IMR-90 (cell line): ENCODE measurements around the gene HDAC3. TPM values are rescaled to one million over a fixed set of nuclear protein-coding genes. Genes with fewer than 3 reads are reported as not detected.

Experiments used
- ATAC-seq: fragments of 200-7000 bp; cut with Tn5 transposase; 2 replicates; pipeline ENCODE4 v1.9.1; 2020; ENCODE audit warnings: low read depth, mild to moderate bottlenecking, moderate library complexity
- BruUV-seq: library from RNA; stranded (reverse); fragments of 400-500 nt; replicated peaks from 2 replicates; lab custom pipeline; 2021; lab: Mats Ljungman, UMichigan
- CTCF ChIA-PET: fragments of 300-600 bp; formaldehyde crosslinking; extraction: SDS; loops from one replicate; lab custom pipeline; 2021; ENCODE audit warnings: antibody characterized with exemption; lab: Yijun Ruan, JAX
- POLR2A ChIA-PET: fragments of 300-600 bp; sonication (Branson Sonifier 250); formaldehyde crosslinking; loops from one replicate; lab custom pipeline; 2022; ENCODE audit warnings: antibody characterized with exemption; ENCODE audit not compliant: unreplicated experiment; lab: Charles Lee
- DNase-seq: peaks from one replicate; pipeline ENCODE4 v3.0.0; 2013
- H2AFZ ChIP-seq: replicated peaks from 2 replicates; pipeline ENCODE3; 2013; ENCODE audit warnings: low read length, mild to moderate bottlenecking; ENCODE audit not compliant: poor library complexity
- H2AK5ac ChIP-seq: 2 replicates; pipeline ENCODE4 v1.6.1; 2013; ENCODE audit warnings: low read depth, low read length, inconsistent platforms
- H2AK9ac ChIP-seq: replicated peaks from 2 replicates; pipeline ENCODE3; 2013; ENCODE audit warnings: mild to moderate bottlenecking, low read depth, low read length, moderate library complexity; ENCODE audit not compliant: poor library complexity
- H2BK120ac ChIP-seq: 2 replicates; pipeline ENCODE4 v1.6.1; 2013; ENCODE audit warnings: low read depth, low read length, inconsistent platforms
- H2BK15ac ChIP-seq: 3 replicates; pipeline ENCODE4 v1.6.1; 2013; ENCODE audit warnings: low read depth, low read length, inconsistent platforms
- H2BK20ac ChIP-seq: 2 replicates; pipeline ENCODE4 v1.6.1; 2013; ENCODE audit warnings: low read depth, mild to moderate bottlenecking, inconsistent platforms, low read length, moderate library complexity
- H2BK5ac ChIP-seq: 2 replicates; pipeline ENCODE4 v1.6.1; 2013; ENCODE audit warnings: mild to moderate bottlenecking, low read depth, low read length, inconsistent platforms; ENCODE audit not compliant: poor library complexity, severe bottlenecking
- H3K14ac ChIP-seq: replicated peaks from 2 replicates; pipeline ENCODE4 v1.6.1; 2013; ENCODE audit warnings: low read depth, low read length, inconsistent platforms
- H3K18ac ChIP-seq: 2 replicates; pipeline ENCODE4 v1.6.1; 2013; ENCODE audit warnings: low read depth, low read length, control low read depth
- H3K23ac ChIP-seq: 2 replicates; pipeline ENCODE4 v1.6.1; 2013; ENCODE audit warnings: low read depth, low read length, inconsistent platforms
- H3K27ac ChIP-seq: 2 replicates; pipeline ENCODE4 v1.5.1; 2013; ENCODE audit warnings: mild to moderate bottlenecking, control low read depth, low read length; ENCODE audit not compliant: insufficient read depth
- H3K27me3 ChIP-seq: 2 replicates; pipeline ENCODE4 v1.6.1; 2013; ENCODE audit warnings: low read length; ENCODE audit not compliant: control insufficient read depth, insufficient read depth
- H3K36me3 ChIP-seq: 2 replicates; pipeline ENCODE4 v1.6.1; 2013; ENCODE audit warnings: low read length, mixed read lengths; ENCODE audit not compliant: control insufficient read depth, insufficient read depth
- H3K4ac ChIP-seq: 2 replicates; pipeline ENCODE4 v1.6.1; 2013; ENCODE audit warnings: low read depth, low read length, inconsistent platforms
- H3K4me1 ChIP-seq: 2 replicates; pipeline ENCODE4 v1.6.1; 2013; ENCODE audit warnings: low read length, mixed read lengths; ENCODE audit not compliant: control insufficient read depth, insufficient read depth
- H3K4me2 ChIP-seq: 2 replicates; pipeline ENCODE4 v1.6.1; 2013; ENCODE audit warnings: low read depth, mild to moderate bottlenecking, control low read depth, low read length, moderate library complexity
- H3K4me3 ChIP-seq: 2 replicates; pipeline ENCODE4 v1.5.1; 2013; ENCODE audit warnings: low read depth, mild to moderate bottlenecking, control low read depth, low read length, moderate library complexity; ENCODE audit not compliant: insufficient read depth
- H3K56ac ChIP-seq: 2 replicates; pipeline ENCODE4 v1.6.1; 2013; ENCODE audit warnings: low read length, inconsistent platforms; ENCODE audit not compliant: insufficient read depth; ENCODE audit errors: extremely low read depth
- H3K79me1 ChIP-seq, 2 experiments: 2 replicates each; pipeline ENCODE4 v1.6.1; 2013; ENCODE audit warnings: low read length in 2 of 2, inconsistent platforms in 1 of 2, low read depth in 1 of 2
- H3K9ac ChIP-seq: 2 replicates; pipeline ENCODE4 v1.6.1; 2013; ENCODE audit warnings: low read depth, low read length, control low read depth
- H3K9me1 ChIP-seq: 2 replicates; pipeline ENCODE4 v1.6.1; 2013; ENCODE audit warnings: low read length, inconsistent platforms; ENCODE audit not compliant: insufficient read depth
- H3K9me3 ChIP-seq: 2 replicates; pipeline ENCODE4 v1.6.1; 2013; ENCODE audit warnings: low read length; ENCODE audit not compliant: control insufficient read depth, insufficient read depth
- H4K20me1 ChIP-seq: 2 replicates; pipeline ENCODE4 v1.6.1; 2013; ENCODE audit warnings: low read length, inconsistent platforms; ENCODE audit not compliant: insufficient read depth
- H4K5ac ChIP-seq: 2 replicates; pipeline ENCODE4 v1.6.1; 2013; ENCODE audit warnings: mild to moderate bottlenecking, low read depth, low read length, control low read depth
- H4K8ac ChIP-seq, 2 experiments: 2 replicates each; pipeline ENCODE4 v1.6.1; 2013; ENCODE audit warnings: low read depth in 2 of 2, low read length in 2 of 2, control low read depth in 1 of 2, inconsistent platforms in 1 of 2
- H4K91ac ChIP-seq: 2 replicates; pipeline ENCODE4 v1.6.1; 2013; ENCODE audit warnings: low read depth, low read length, inconsistent platforms; ENCODE audit not compliant: insufficient read depth
- BHLHE40 ChIP-seq: fragments of 150-350 bp; IDR thresholded peaks from 2 replicates; pipeline ENCODE4 v1.6.1; 2016; ENCODE audit warnings: mild to moderate bottlenecking, low read depth, low read length
- CTCF ChIP-seq: conservative IDR thresholded peaks from 2 replicates; pipeline ENCODE4 v1.5.1; 2012; ENCODE audit warnings: mild to moderate bottlenecking, low read depth, low read length, improper control_type of control experiment
- ELK1 ChIP-seq: fragments of 150-350 bp; IDR thresholded peaks from 2 replicates; pipeline ENCODE4 v1.6.1; 2016; ENCODE audit warnings: low read depth, mild to moderate bottlenecking, low read length, moderate library complexity, borderline replicate concordance
- MAFK ChIP-seq: IDR thresholded peaks from 2 replicates; pipeline ENCODE4 v1.6.1; 2012; ENCODE audit warnings: low read depth, low read length, improper control_type of control experiment
- RAD21 ChIP-seq: IDR thresholded peaks from 2 replicates; pipeline ENCODE4 v1.6.1; 2012; ENCODE audit warnings: low read length, improper control_type of control experiment
- SMC3 ChIP-seq: fragments of 150-350 bp; IDR thresholded peaks from 2 replicates; pipeline ENCODE4 v1.6.1; 2016; ENCODE audit warnings: low read depth, mild to moderate bottlenecking, antibody characterized with exemption, low read length, moderate library complexity
- WGBS, 2 experiments: methylation state at CpG; one replicate each; pipeline versions ENCODE4 v1.1.5 to v1.1.7; 2013; ENCODE audit warnings: missing lambda C conversion rate in 2 of 2; ENCODE audit not compliant: insufficient read length in 1 of 2; ENCODE audit errors: extremely low coverage in 2 of 2; 5-methylcytosine and 5-hydroxymethylcytosine counted together
- dilution Hi-C: fragments of 300-500 bp; cut with HindIII; formaldehyde crosslinking; loops from one replicate; pipeline ENCODE4 v1.14.3; 2018; ENCODE audit warnings: low sequenced_read_pairs; ENCODE audit not compliant: unreplicated experiment
- in situ Hi-C: fragments of 300-500 bp; cut with MboI; formaldehyde crosslinking; loops from 3 replicates; pipeline ENCODE4 v1.14.3; 2019; ENCODE audit warnings: low sequenced_read_pairs, inconsistent platforms, mixed read lengths
- intact Hi-C: fragments of 100-400 bp; cut with micrococcal nuclease; formaldehyde crosslinking; loops from 2 replicates; pipeline ENCODE4 v1.10.0; 2022
- polyA plus RNA-seq, 3 experiments: library from polyadenylated mRNA; depleted of rRNA; stranded (reverse); fragments of >200 nt; gene quantifications; 2 replicates each; pipeline ENCODE4 v1.2.3, GENCODE V29; 2012; ENCODE audit warnings: low replicate concordance in 1 of 3
- total RNA-seq: library from RNA; depleted of rRNA; stranded (reverse); fragments of >200 nt; gene quantifications from 2 replicates; pipeline ENCODE4 v1.2.3, GENCODE V29; 2012
- TF ChIP-seq, protein P1 (sequence below): fragments of 150-350 bp; IDR thresholded peaks from 2 replicates; pipeline ENCODE4 v1.6.1; 2017; ENCODE audit warnings: mild to moderate bottlenecking, antibody characterized with exemption, low read length, low read depth

The HDAC3 gene
- total and polyA plus RNA-seq, 2 of the 4 experiments (the other 2 are of a cell fraction): 84.2 to 89.7 TPM

GRCh38 chr5:141623611-141624010, 13.0 kb downstream of the HDAC3 start:
- Histone ChIP-seq H3K18ac (no peak overlapping the region), H3K4me3 (no peak overlapping the region), H2AK5ac (no peak overlapping the region), H2BK5ac (no peak overlapping the region), H2BK120ac (no peak overlapping the region), H3K9me3 (no peaks in the 10 kb centered on the region), H3K9me1 (peaks cover 11% of the 10 kb centered on the region), H2AFZ (no peak overlapping the region), H4K20me1 (peaks cover 4% of the 10 kb centered on the region; the same call in 1 of the 2 replicates), H2BK20ac (no peak overlapping the region), H2AK9ac (no peak overlapping the region), H3K79me1 (peaks cover 3 to 12% of the 10 kb centered on the region in 2 experiments; a peak in 1 of 4 replicates), H3K4ac (no peak overlapping the region), H3K9ac (no peak overlapping the region), H4K5ac (no peak overlapping the region), H3K14ac (no peak overlapping the region), H3K27me3 (no peaks in the 10 kb centered on the region), H3K4me2 (no peak overlapping the region), H3K4me1 (peaks cover 6% of the 10 kb centered on the region), H3K27ac (no peak overlapping the region), H4K91ac (no peak overlapping the region), H2BK15ac (no peak overlapping the region), H3K23ac (no peak overlapping the region), H3K56ac (no peak overlapping the region), H4K8ac (no peak overlapping the region), H3K36me3 (peaks cover 50% of the 10 kb centered on the region)
- in situ Hi-C loops (no loop called here), intact Hi-C loops (no loop called here), dilution Hi-C loops (no loop called here)
- POLR2A ChIA-PET: no interaction called here
- TF ChIP-seq ELK1: no peak
- no peak for TF ChIP-seq RAD21
- TF ChIP-seq CTCF: no peak
- TF ChIP-seq BHLHE40: no peak
- TF ChIP-seq SMC3: no peak
- TF ChIP-seq, protein P1, sequence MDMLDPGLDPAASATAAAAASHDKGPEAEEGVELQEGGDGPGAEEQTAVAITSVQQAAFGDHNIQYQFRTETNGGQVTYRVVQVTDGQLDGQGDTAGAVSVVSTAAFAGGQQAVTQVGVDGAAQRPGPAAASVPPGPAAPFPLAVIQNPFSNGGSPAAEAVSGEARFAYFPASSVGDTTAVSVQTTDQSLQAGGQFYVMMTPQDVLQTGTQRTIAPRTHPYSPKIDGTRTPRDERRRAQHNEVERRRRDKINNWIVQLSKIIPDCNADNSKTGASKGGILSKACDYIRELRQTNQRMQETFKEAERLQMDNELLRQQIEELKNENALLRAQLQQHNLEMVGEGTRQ: no peak
- no peak for TF ChIP-seq MAFK
- BruUV-seq: no TSS peak
- CTCF ChIA-PET: interaction anchor here (0.6 kb wide), 1 partner anchor 199 kb away, joined by 3 read pairs; no protein-coding TSS in a partner anchor
- ATAC-seq (no peak), DNase-seq (no peak)
- no CpG with 5 or more reads among the region's 5 CpGs for WGBS, 2 experiments
